CD1c-positive myeloid dendritic cell (primary cell): Measurements from ENCODE around the gene COL11A1.
"Not testable (repeated sequence)": the region's sequence is repeated elsewhere in the genome, so short reads cannot be mapped to it uniquely, and the experiment has no call there.

Experiments
- DNase-seq: peaks from one replicate; pipeline ENCODE4 v3.0.0-alpha.2; 2016; ENCODE audit errors: extremely low spot score

COL11A1 gene

DNA sequence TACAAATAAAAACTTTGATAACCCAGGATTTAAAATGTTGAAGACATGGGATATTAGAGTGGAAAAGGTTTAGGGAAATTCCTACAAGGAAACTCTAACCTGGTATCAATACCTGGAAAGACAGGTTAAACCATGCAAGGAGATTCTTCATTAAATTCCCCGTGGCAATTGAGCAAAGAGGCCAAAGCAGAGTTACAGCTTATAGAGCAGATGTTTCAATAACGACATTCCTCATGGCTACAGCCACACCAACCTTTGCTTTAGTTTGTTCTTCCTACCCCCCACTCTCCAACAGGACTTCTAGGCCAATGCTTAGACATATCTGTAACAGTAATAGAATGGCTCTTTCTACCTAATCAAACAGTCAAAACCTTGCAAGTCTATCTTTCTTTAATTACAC lies 271.3 kb downstream of the COL11A1 start:
- no peak for DNase-seq

DNA sequence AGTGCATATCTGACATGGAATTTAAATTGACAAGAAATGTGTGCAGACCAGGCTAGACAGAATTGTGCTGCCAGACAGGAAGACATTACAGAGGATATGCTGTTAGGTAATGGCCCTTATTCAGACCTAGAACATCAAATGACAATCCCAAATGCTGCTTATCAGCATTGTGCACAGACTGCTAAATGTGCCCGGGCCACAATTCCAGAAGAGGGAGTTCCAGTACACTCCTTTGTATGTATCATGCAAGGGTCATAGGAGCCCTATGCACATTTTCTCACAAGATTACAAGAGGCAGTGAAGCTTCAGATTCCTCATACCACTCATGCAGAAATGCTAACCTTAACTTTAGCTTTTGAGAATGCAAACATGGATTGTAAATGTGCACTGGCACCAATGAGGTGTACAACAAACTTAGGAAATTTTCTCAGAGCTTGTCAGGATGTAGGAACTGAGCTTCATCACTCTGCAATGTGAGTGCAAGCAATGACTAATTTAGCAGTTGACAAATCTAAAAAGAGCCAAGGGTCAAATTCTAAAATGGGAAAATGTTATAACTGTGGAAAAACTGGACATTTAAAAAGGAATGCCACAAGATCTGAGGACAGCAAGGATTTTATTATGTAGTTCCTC lies 273.5 kb downstream of the COL11A1 start:
- DNase-seq = no peak

DNA sequence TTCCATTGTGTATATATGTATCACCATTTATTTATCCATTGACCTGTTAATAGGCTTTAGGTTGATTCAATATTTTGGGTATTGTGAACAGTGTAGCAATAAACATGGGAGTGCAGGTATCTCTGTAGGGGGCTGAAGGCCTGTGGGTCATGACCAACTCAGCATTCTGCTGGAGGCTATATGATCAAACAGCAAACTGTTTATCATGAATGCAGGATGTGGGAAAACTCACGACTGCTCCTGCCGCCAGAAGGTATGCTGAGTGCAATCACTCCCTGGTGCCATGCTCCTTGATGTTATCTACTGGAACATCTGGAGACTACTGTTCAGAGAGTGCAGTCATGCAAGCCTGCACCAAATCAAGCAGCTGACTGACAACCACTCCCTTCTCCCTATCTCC lies 275.2 kb downstream of the COL11A1 start:
- DNase-seq = no peak

DNA sequence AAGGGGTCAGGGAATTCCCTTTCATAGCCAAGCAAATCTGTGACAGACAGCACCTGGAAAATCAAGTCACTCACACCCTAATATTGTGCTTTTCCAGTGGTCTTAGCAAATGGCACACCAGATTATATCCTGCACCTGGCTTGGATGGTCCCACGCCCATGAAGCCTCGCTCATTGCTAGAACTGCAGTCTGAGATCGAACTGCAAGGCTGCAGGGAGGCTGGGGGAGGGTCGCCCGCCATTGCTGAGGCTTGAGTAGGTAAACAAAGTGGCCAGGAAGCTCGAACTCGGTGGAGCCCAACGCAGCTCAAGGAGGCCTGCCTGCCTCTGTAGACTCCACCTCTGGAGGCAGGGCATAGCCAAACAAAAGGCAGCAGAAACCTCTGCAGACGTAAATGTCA lies 281.6 kb downstream of the COL11A1 start:
- not testable (repeated sequence) for DNase-seq
